H4 (cell line): ENCODE measurements around the gene CCDC12. TPM values are rescaled to one million over a fixed set of nuclear protein-coding genes. Genes with fewer than 3 reads are reported as not detected.
A peak's percentile ranks its signal among the peaks of the same experiment; 100 is the strongest.

Experiments
- DNase-seq: peaks from one replicate; pipeline ENCODE4 v3.0.0-alpha.2; 2015; ENCODE audit warnings: low spot score
- total RNA-seq: library from RNA; depleted of rRNA; stranded (reverse); fragments of >200 nt; shearing (Covaris generic); gene quantifications from 2 replicates; pipeline ENCODE4 v1.2.3, GENCODE V29; 2014; rRNA removed

The CCDC12 gene
- 15.1 and 16.0 TPM in 2 replicates for total RNA-seq

- peak; percentile 96 for DNase-seq
Observed at GRCh38 chr3:46976326-46977190, at the start of gene CCDC12. TSS of gene CCDC12 (minus strand) at chr3:46976745. CDS start at chr3:46976732, 13 bp downstream.

GRCh38 chr3:47024932-47025331 is 48.4 kb upstream of the CCDC12 start:
- DNase-seq: no peak

GRCh38 chr3:47022641-47023071 is 46.1 kb upstream of the CCDC12 start:
- no peak for DNase-seq

GRCh38 chr3:47020311-47020710 is 43.8 kb upstream of the CCDC12 start:
- no peak for DNase-seq

GRCh38 chr3:47019201-47019600 is 42.7 kb upstream of the CCDC12 start:
- no peak for DNase-seq

GRCh38 chr3:47018269-47018611 is 41.7 kb upstream of the CCDC12 start:
- DNase-seq: no peak

GRCh38 chr3:47017504-47018268 is 41.1 kb upstream of the CCDC12 start:
- peak; percentile 26 for DNase-seq

- DNase-seq: peak; percentile 68
Observed at GRCh38 chr3:47016934-47017435, 40.4 kb upstream of the CCDC12 start.

- DNase-seq: no peak
Observed at GRCh38 chr3:47016086-47016933, 39.8 kb upstream of the CCDC12 start.

GRCh38 chr3:47015151-47015550 is 38.6 kb upstream of the CCDC12 start:
- DNase-seq: no peak

- no peak for DNase-seq
Observed at GRCh38 chr3:47014036-47014435, 37.5 kb upstream of the CCDC12 start.

GRCh38 chr3:47013231-47013630 is 36.7 kb upstream of the CCDC12 start:
- no peak for DNase-seq

- no peak for DNase-seq
Observed at GRCh38 chr3:47012342-47013230, 36.0 kb upstream of the CCDC12 start.

GRCh38 chr3:47011371-47011770 is 34.8 kb upstream of the CCDC12 start:
- no peak for DNase-seq

GRCh38 chr3:47010910-47011309 is 34.4 kb upstream of the CCDC12 start:
- DNase-seq: no peak

GRCh38 chr3:47010111-47010712 is 33.7 kb upstream of the CCDC12 start:
- DNase-seq: no peak

GRCh38 chr3:47009225-47010110 is 32.9 kb upstream of the CCDC12 start:
- DNase-seq: no peak

- no peak for DNase-seq
Observed at GRCh38 chr3:47008851-47009224, 32.3 kb upstream of the CCDC12 start.

GRCh38 chr3:47008234-47008796 is 31.8 kb upstream of the CCDC12 start:
- DNase-seq: no peak
